Measurements from ENCODE around the gene DAP. TPM values are rescaled to one million over a fixed set of nuclear protein-coding genes. Genes with fewer than 3 reads are reported as not detected.
"Not testable (repeated sequence)": the region's sequence is repeated elsewhere in the genome, so short reads cannot be mapped to it uniquely, and the experiment has no call there.

Gene DAP
- total and polyA plus RNA-seq, 5 donors from 2014 or later = 39.8 to 64.2 (median 54.0) TPM

DNA sequence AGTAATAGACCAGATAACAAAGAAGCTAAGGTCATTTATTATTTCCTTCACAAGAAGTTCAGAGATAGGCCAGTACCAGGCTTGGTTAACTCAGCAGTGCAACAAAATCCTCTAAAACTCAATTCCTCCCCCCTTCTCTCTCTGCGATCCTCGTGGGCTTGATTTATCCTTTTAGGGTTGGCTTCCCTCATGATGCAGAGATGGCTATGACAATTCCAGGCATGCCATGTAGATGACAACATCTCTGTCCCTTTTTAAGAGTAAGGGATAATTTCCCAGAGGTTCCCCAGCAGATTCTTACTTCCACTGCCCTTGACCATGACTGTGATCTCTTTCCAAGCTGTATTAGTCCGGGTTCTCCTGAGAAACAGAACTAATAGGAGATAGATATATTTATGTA lies 28.7 kb upstream of the DAP start:
- H3K9me3 Mint-ChIP-seq = peaks cover 0 to 3% (median 0%) of the 10 kb centered on the region in 7 donors
- H3K4me1 Mint-ChIP-seq = peaks cover 0 to 6% (median 5%) of the 10 kb centered on the region in 4 donors
- no peak overlapping the region for H3K27ac ChIP-seq (ENCODE audit: insufficient read depth, low read length, poor library complexity, severe bottlenecking)
- no peaks in the 10 kb centered on the region for H3K36me3 Mint-ChIP-seq
- DNase-seq = no peak
- no peaks in the 10 kb centered on the region for H3K36me3 ChIP-seq (ENCODE audit: control insufficient read depth, insufficient read depth, low read length)
- no peak overlapping the region for H3K4me3 ChIP-seq (ENCODE audit: low read depth, low read length)
- no peak overlapping the region for H3K4me3 Mint-ChIP-seq
- peaks cover 4% of the 10 kb centered on the region for H3K27me3 Mint-ChIP-seq
- ATAC-seq (ENCODE audit: low read depth in 2 of 2) = no peak
- H3K9me3 ChIP-seq (ENCODE audit: control insufficient read depth in 2 of 2, low read length in 2 of 2) = no peaks in the 10 kb centered on the region
- H3K27me3 ChIP-seq (ENCODE audit: control insufficient read depth, insufficient read depth, low read length) = no peaks in the 10 kb centered on the region
- H3K4me1 ChIP-seq (ENCODE audit: control insufficient read depth, insufficient read depth, low read length, poor library complexity, severe bottlenecking) = no peaks in the 10 kb centered on the region
- H3K27ac Mint-ChIP-seq = no peak overlapping the region

DNA sequence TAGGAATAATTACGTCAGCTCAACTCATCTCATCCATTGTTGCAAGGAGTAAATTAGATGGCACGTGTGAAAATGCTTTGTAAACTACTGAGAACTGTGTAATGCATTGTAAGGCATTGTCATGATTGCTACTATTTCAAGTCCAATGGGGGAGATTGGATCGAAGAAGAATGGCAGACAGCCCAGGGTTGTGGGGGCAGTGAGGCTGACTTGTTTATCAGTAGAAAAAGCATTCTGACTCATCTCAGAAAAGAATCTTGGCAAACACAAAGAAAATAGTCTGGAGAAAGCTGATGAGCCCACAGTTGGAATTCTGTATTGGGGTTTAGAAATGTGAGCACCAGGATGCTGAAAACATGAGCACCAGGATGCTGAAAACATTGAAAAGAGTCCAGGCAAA lies 28.0 kb upstream of the DAP start:
- Mint-ChIP-seq H3K4me3 (no peak overlapping the region), H3K27ac (no peak overlapping the region), H3K9me3 (peaks cover 0 to 3% (median 0%) of the 10 kb centered on the region in 7 donors), H3K36me3 (no peaks in the 10 kb centered on the region), H3K27me3 (peaks cover 6% of the 10 kb centered on the region), H3K4me1 (peaks cover 0 to 6% (median 5%) of the 10 kb centered on the region in 4 donors)
- H3K4me1 ChIP-seq (ENCODE audit: control insufficient read depth, insufficient read depth, low read length, poor library complexity, severe bottlenecking) = no peaks in the 10 kb centered on the region
- DNase-seq = no peak
- no peaks in the 10 kb centered on the region for H3K36me3 ChIP-seq (ENCODE audit: control insufficient read depth, insufficient read depth, low read length)
- no peak overlapping the region for H3K27ac ChIP-seq (ENCODE audit: insufficient read depth, low read length, poor library complexity, severe bottlenecking)
- H3K9me3 ChIP-seq (ENCODE audit: control insufficient read depth in 2 of 2, low read length in 2 of 2) = no peaks in the 10 kb centered on the region
- H3K27me3 ChIP-seq (ENCODE audit: control insufficient read depth, insufficient read depth, low read length) = no peaks in the 10 kb centered on the region
- ATAC-seq (ENCODE audit: low read depth in 2 of 2) = no peak
- no peak overlapping the region for H3K4me3 ChIP-seq (ENCODE audit: low read depth, low read length)

DNA sequence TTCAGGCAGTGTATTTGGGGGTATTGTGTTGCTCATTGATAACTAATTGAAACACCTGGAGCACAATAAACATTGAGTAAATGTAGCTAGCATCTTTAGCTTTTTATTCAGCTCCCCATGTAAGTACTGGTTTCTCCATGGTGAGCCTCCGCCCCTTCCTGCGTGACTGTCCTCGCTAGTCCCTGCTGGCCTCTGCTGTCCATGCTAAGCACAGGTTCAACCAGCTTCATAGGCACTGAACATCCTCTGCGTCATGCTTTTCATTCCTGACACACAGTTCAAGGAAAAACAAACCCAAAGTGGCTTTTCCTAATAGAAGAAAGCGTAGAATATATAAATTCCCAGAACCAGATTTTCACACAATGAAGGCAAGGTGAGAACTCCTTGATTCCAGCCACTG lies 27.3 kb upstream of the DAP start:
- Mint-ChIP-seq H3K4me1 (peaks cover 0 to 6% (median 5%) of the 10 kb centered on the region in 4 donors), H3K9me3 (peaks cover 0 to 3% (median 0%) of the 10 kb centered on the region in 7 donors), H3K4me3 (no peak overlapping the region), H3K27ac (no peak overlapping the region), H3K36me3 (no peaks in the 10 kb centered on the region), H3K27me3 (peaks cover 8% of the 10 kb centered on the region)
- Histone ChIP-seq H3K27ac (ENCODE audit: insufficient read depth, low read length, poor library complexity, severe bottlenecking) (no peak overlapping the region), H3K36me3 (ENCODE audit: control insufficient read depth, insufficient read depth, low read length) (no peaks in the 10 kb centered on the region), H3K27me3 (ENCODE audit: control insufficient read depth, insufficient read depth, low read length) (no peaks in the 10 kb centered on the region), H3K9me3 (ENCODE audit: control insufficient read depth in 2 of 2, low read length in 2 of 2) (no peaks in the 10 kb centered on the region), H3K4me1 (ENCODE audit: control insufficient read depth, insufficient read depth, low read length, poor library complexity, severe bottlenecking) (no peaks in the 10 kb centered on the region), H3K4me3 (ENCODE audit: low read depth, low read length) (no peak overlapping the region)
- ATAC-seq (ENCODE audit: low read depth in 2 of 2) = no peak
- no peak for DNase-seq

DNA sequence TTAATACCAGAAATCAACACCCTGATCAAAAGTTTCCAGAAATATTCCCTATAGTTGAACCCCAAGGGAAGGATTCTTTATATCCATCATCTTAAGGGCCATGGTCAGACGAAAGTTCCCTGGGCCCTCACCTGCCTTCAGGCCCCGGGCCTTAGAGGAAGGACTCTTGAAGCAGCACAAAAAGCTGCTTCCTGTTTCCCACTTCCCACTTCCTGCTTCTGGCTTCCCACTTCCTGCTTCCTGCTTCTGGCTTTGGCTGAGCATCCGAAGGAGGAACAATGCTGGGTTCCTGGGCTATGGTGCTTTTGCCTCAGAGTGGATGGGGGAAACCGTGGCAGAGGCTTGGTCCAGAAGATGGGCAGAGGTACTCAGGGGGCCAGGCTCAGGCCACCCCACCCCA lies 25.8 kb upstream of the DAP start:
- Histone ChIP-seq H3K9me3 (ENCODE audit: control insufficient read depth in 2 of 2, low read length in 2 of 2) (no peaks in the 10 kb centered on the region), H3K4me3 (ENCODE audit: low read depth, low read length) (no peak overlapping the region), H3K36me3 (ENCODE audit: control insufficient read depth, insufficient read depth, low read length) (no peaks in the 10 kb centered on the region), H3K4me1 (ENCODE audit: control insufficient read depth, insufficient read depth, low read length, poor library complexity, severe bottlenecking) (no peaks in the 10 kb centered on the region), H3K27me3 (ENCODE audit: control insufficient read depth, insufficient read depth, low read length) (no peaks in the 10 kb centered on the region), H3K27ac (ENCODE audit: insufficient read depth, low read length, poor library complexity, severe bottlenecking) (no peak overlapping the region)
- H3K36me3 Mint-ChIP-seq = no peaks in the 10 kb centered on the region
- ATAC-seq (ENCODE audit: low read depth in 2 of 2) = no peak
- no peak overlapping the region for H3K4me3 Mint-ChIP-seq
- peaks cover 8% of the 10 kb centered on the region for H3K27me3 Mint-ChIP-seq
- peak overlapping the region in 1 of 3 donors; percentile 70 for H3K27ac Mint-ChIP-seq
- H3K9me3 Mint-ChIP-seq = peaks cover 0 to 3% (median 0%) of the 10 kb centered on the region in 7 donors
- DNase-seq = no peak
- H3K4me1 Mint-ChIP-seq = peaks cover 0 to 6% (median 5%) of the 10 kb centered on the region in 4 donors

DNA sequence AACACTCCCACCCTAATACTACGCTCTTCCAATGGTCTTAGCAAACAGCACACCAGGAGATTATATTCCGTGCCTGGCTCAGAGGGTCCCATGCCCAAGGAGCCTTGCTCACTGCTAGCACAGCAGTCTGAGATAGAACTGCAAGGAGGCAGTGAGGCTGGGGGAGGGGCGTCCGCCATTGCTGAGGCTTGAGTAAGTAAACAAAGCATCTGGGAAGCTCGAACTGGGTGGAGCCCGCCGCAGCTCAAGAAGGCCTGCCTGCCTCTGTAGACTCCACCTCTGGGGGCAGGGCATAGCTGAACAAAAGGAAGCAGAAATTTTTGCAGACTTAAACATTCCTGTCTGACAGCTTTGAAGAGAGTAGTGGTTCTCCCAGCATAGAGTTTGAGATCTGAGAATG lies 19.2 kb upstream of the DAP start:
- H3K27me3 Mint-ChIP-seq = peaks cover 10% of the 10 kb centered on the region
- not testable (repeated sequence) for H3K27ac Mint-ChIP-seq

DNA sequence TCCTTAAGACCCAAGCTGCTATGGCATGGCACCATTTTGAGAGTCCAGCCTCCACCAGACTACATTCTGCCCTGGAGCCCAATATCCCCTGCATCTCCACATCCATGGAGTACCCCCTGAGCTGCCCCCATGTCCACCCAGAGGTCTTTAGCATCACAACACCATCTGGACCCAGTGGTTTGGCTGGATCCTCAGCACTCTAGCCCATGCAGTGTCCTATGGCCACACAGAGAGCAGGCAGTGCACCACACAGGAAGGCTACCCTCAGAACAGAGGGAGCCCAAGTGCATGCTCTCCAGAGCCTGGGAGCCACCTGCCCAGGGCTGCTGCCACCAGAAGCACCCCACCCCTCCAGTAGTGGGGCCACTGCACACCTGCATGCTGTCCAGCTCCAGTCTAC lies 18.6 kb upstream of the DAP start:
- no peaks in the 10 kb centered on the region for H3K4me1 Mint-ChIP-seq
- H3K27ac ChIP-seq (ENCODE audit: insufficient read depth, low read length, poor library complexity, severe bottlenecking) = no peak overlapping the region
- DNase-seq (no peak), ATAC-seq (ENCODE audit: low read depth in 2 of 2) (no peak)
- H3K27ac Mint-ChIP-seq = no peak overlapping the region
- no peaks in the 10 kb centered on the region for H3K36me3 Mint-ChIP-seq
- no peaks in the 10 kb centered on the region for H3K9me3 ChIP-seq (ENCODE audit: control insufficient read depth in 2 of 2, low read length in 2 of 2)
- no peaks in the 10 kb centered on the region for H3K9me3 Mint-ChIP-seq
- no peaks in the 10 kb centered on the region for H3K36me3 ChIP-seq (ENCODE audit: control insufficient read depth, insufficient read depth, low read length)
- H3K4me3 ChIP-seq (ENCODE audit: low read depth, low read length) = no peak overlapping the region
- H3K27me3 ChIP-seq (ENCODE audit: control insufficient read depth, insufficient read depth, low read length) = peaks cover 9% of the 10 kb centered on the region
- H3K4me1 ChIP-seq (ENCODE audit: control insufficient read depth, insufficient read depth, low read length, poor library complexity, severe bottlenecking) = no peaks in the 10 kb centered on the region
- no peak overlapping the region for H3K4me3 Mint-ChIP-seq
- peaks cover 10% of the 10 kb centered on the region for H3K27me3 Mint-ChIP-seq

More for the DNA sequence above, 19.2 kb upstream of the DAP start:
- not testable (repeated sequence) for DNase-seq; H3K36me3 Mint-ChIP-seq; H3K4me3 Mint-ChIP-seq; H3K36me3 ChIP-seq (ENCODE audit: control insufficient read depth, insufficient read depth, low read length); H3K27ac ChIP-seq (ENCODE audit: insufficient read depth, low read length, poor library complexity, severe bottlenecking); H3K4me3 ChIP-seq (ENCODE audit: low read depth, low read length); H3K9me3 ChIP-seq (ENCODE audit: control insufficient read depth in 2 of 2, low read length in 2 of 2); H3K9me3 Mint-ChIP-seq; H3K4me1 ChIP-seq (ENCODE audit: control insufficient read depth, insufficient read depth, low read length, poor library complexity, severe bottlenecking); H3K4me1 Mint-ChIP-seq; ATAC-seq (ENCODE audit: low read depth in 2 of 2); H3K27me3 ChIP-seq (ENCODE audit: control insufficient read depth, insufficient read depth, low read length)

DNA sequence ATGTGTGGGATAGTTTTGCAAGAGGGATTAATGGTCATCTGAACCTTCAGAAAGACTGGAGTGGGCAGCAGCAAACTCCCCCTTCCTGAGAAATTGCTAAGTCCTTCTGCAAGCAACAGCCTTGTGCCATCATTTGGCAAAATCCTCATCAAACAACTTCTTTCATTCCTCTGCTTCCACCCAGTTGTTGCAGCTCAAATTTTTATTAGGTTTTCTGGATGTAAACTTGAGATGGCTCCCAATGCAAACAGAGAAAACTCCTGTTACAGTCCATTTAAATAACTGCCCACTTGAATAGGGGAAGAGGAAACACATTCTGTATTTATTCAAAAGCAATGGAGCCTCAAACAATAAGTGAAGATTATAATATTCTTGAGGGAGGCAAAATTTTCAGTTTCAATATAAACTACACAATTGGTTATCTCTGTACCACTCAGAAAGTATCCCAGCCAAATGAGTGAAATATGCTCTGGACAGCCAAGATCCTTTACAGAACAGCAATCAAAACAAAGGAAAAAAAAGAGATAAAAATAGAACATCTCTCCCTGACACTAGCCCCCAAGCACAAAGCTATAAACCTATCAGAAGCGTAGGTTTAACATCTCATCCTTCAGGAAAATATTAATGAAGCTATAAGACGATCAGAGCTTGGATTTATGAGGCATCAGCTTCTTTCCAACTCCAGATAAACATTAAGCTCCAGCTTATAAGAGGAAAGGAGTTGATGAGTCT lies 17.3 kb upstream of the DAP start:
- Mint-ChIP-seq H3K36me3 (no peaks in the 10 kb centered on the region), H3K27ac (no peak overlapping the region), H3K4me1 (no peaks in the 10 kb centered on the region), H3K9me3 (no peaks in the 10 kb centered on the region), H3K27me3 (peaks cover 6% of the 10 kb centered on the region), H3K4me3 (no peak overlapping the region)
- Histone ChIP-seq H3K4me1 (ENCODE audit: control insufficient read depth, insufficient read depth, low read length, poor library complexity, severe bottlenecking) (no peaks in the 10 kb centered on the region), H3K9me3 (ENCODE audit: control insufficient read depth in 2 of 2, low read length in 2 of 2) (no peaks in the 10 kb centered on the region), H3K36me3 (ENCODE audit: control insufficient read depth, insufficient read depth, low read length) (no peaks in the 10 kb centered on the region), H3K27ac (ENCODE audit: insufficient read depth, low read length, poor library complexity, severe bottlenecking) (no peak overlapping the region), H3K4me3 (ENCODE audit: low read depth, low read length) (no peak overlapping the region), H3K27me3 (ENCODE audit: control insufficient read depth, insufficient read depth, low read length) (peaks cover 9% of the 10 kb centered on the region)
- no peak for ATAC-seq (ENCODE audit: low read depth in 2 of 2)
- DNase-seq = no peak

DNA sequence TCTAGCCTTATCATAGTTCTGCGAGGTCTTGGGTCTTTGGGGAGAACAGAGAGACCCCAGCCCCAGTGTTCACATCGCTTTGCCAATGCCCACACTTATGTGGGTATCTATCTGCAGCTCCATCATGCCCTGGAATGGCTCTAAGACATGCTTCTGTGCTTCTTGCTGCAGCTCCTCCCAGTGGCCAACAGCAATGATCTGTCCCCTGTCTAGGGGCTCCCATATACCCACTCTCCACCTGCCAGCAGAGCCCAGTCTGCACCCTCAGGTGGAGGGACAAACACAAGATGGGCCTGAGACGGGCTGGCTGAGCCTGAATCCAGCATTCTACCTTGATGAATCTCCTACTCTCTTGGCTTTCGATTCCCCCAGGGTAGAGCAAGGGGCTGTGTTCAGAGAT lies 14.6 kb upstream of the DAP start:
- ATAC-seq (ENCODE audit: low read depth in 2 of 2) (no peak), DNase-seq (peak in 1 of 3 donors; percentile 8)
- H3K4me1 Mint-ChIP-seq = no peaks in the 10 kb centered on the region
- no peaks in the 10 kb centered on the region for H3K9me3 ChIP-seq (ENCODE audit: control insufficient read depth in 2 of 2, low read length in 2 of 2)
- H3K36me3 Mint-ChIP-seq = no peaks in the 10 kb centered on the region
- H3K4me1 ChIP-seq (ENCODE audit: control insufficient read depth, insufficient read depth, low read length, poor library complexity, severe bottlenecking) = no peaks in the 10 kb centered on the region
- no peak overlapping the region for H3K27ac Mint-ChIP-seq
- H3K27me3 ChIP-seq (ENCODE audit: control insufficient read depth, insufficient read depth, low read length) = peaks cover 9% of the 10 kb centered on the region
- H3K4me3 ChIP-seq (ENCODE audit: low read depth, low read length) = no peak overlapping the region
- H3K36me3 ChIP-seq (ENCODE audit: control insufficient read depth, insufficient read depth, low read length) = no peaks in the 10 kb centered on the region
- H3K9me3 Mint-ChIP-seq = no peaks in the 10 kb centered on the region
- H3K27ac ChIP-seq (ENCODE audit: insufficient read depth, low read length, poor library complexity, severe bottlenecking) = no peak overlapping the region
- peaks cover 18% of the 10 kb centered on the region for H3K27me3 Mint-ChIP-seq
- no peak overlapping the region for H3K4me3 Mint-ChIP-seq

Data from CD4-positive, CD25-positive, alpha-beta regulatory T cell (primary cell).